Head of caudate nucleus (tissue), 42 donors: ENCODE measurements around the gene NFKBIB.

Experiments used
- DNase-seq, 42 donors: peaks; one replicate each; pipeline versions ENCODE4 v3.0.0 to v3.0.0-alpha.2; 2020 to 2021; ENCODE audit warnings: mixed read lengths in 7 of 42
- intact Hi-C: fragments of 100-400 bp; cut with DNase I; formaldehyde crosslinking; loops from one replicate; pipeline ENCODE4 v1.15.0; 2022

Gene NFKBIB

DNA sequence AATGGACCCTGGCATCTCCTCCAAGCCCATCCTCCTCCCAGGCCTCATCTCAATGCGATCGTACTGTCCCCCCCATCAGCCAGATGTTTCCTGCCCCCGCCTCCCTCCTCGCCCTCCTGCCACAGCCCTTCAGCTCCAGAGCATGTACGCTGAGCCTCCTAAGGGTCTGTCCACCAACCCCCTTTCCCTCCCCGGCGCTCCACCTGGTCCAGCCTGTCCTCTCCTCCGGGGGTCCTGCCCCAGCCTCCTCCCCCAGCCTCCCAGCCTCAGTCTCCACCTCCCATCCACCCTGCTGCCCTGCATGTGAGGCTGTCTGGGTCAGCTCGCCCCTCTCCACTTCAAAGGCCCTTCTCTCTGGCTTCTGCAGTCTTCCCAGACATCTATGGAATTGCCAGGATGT is 4.8 kb upstream of the NFKBIB start:
- peak in 1 of 42 donors; percentile 12 for DNase-seq
- intact Hi-C loops = loop anchor here (5.0 kb wide), 1 partner anchor 48 kb away; the partner anchor contains the start of gene HNRNPL

DNA sequence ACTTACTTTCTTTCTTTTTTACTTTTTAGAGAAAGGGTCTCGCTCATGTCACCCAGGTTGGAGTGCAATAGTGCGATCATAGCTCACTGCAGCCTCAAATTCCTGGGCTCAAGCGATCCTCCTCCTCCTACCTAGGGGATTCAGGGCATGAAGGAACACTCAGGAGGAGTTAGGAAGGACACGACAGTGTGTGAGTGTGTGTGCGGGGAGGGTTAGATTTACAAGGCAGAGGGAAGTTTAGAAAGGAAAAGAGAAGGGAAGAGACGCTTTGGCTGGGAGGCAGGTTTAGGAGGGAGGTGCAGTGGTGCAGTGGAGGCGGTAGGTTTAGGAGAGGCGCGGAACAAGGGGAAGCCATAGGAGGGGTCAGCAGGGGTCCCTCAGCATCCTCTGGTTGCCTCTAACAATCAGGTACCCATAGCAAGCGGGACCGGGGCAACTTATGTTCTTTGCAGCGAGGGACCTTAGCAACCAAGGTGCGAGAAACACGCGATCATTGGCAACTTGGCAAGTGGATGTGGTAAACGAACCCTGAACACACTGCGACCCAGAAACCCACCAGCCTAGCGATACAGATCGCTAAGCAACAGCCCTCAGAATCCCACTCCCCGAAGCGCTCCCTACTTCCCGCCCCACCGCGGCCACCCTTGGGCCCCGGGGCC is 852 bp upstream of the NFKBIB start:
- peak in 16 of 42 donors; percentile 8 to 46 (median 20) for DNase-seq
- intact Hi-C loops = loop anchor here (5.0 kb wide), 1 partner anchor 52 kb away; the partner anchor contains the start of gene HNRNPL

GRCh38 chr19:38900202-38900629 is 447 bp downstream of the NFKBIB start:
- intact Hi-C loops = no loop called here
- peak in 1 of 42 donors; percentile 81 for DNase-seq

DNA sequence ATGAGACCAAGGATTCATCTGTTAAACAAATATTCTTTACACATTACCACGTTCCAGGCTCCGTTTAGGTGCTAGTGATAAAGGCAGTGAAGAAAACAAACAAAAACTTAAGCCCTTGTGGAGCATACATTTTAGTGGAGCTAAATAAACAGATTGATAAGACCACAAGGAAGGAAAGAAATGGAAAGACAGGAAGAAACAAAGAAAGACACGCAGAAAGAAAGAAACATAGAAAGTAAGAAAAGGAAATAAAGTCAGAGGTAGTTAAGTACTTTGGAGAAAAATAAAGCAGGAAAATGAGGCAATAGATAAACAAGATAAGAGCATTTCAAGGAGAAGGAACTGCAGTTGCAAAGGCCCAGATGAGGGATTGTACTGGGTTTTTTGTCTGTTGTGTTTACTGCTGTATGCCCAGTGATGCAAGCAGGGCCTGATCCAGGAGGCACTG is 998 bp downstream of the NFKBIB start:
- no peak for DNase-seq
- intact Hi-C loops = no loop called here

DNA sequence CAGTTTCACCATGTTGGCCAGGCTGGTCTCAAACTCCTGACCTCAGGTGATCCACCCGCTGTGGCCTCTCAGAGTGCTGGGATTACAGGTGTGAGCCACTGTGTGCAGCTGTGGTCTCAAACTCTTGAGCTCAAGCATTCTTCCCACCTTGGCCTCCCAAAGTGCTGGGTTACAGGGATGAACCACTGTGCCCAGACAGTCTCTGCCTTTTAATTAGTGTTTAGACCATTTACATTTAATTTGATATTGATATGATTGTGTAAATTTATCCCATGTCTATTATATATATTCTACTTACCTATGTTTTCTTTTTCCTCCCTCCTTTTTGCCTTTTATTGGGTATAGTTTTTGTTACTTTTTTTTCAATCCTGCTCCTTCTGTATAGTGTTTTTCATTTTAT is 1.9 kb downstream of the NFKBIB start:
- intact Hi-C loops = no loop called here
- DNase-seq = no peak

GRCh38 chr19:38904581-38905539 is 5.1 kb downstream of the NFKBIB start:
- DNase-seq = no peak
- intact Hi-C loops = no loop called here

DNA sequence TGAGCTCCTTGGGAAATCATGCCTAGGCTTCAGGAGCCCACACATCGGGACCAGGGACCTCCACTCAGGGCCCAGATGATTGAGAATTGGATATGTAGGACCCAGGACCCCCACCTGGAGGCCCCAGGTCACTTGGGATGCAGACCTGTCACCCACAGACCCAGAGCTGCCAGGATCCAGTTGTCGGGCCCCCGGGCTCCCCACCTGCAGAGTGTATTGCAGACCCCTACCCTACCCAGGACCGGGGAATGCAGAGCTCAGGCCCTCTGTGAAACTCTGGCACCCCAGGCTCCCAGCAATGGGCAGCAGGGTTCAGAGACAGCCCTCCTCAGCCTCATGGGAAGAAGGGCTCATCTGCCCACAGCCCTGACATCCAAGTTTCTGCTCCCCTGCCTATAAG is 5.9 kb downstream of the NFKBIB start:
- DNase-seq = no peak
- intact Hi-C loops = no loop called here

DNA sequence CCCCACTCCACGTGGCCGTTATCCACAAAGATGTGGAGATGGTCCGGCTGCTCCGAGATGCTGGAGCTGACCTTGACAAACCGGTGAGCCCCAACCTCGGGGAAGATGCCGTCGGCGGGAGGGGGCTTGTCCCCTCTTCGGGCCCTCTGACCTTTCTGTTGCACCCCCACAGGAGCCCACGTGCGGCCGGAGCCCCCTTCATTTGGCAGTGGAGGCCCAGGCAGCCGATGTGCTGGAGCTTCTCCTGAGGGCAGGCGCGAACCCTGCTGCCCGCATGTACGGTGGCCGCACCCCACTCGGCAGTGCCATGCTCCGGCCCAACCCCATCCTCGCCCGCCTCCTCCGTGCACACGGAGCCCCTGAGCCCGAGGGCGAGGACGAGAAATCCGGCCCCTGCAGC is 7.5 kb downstream of the NFKBIB start:
- DNase-seq = no peak
- intact Hi-C loops = no loop called here

GRCh38 chr19:38907670-38908069 is 7.9 kb downstream of the NFKBIB start:
- DNase-seq = no peak
- intact Hi-C loops = no loop called here

GRCh38 chr19:38908911-38909310 is 9.1 kb downstream of the NFKBIB start:
- intact Hi-C loops = no loop called here
- DNase-seq = peak in 41 of 42 donors; percentile 16 to 90 (median 66)

DNA sequence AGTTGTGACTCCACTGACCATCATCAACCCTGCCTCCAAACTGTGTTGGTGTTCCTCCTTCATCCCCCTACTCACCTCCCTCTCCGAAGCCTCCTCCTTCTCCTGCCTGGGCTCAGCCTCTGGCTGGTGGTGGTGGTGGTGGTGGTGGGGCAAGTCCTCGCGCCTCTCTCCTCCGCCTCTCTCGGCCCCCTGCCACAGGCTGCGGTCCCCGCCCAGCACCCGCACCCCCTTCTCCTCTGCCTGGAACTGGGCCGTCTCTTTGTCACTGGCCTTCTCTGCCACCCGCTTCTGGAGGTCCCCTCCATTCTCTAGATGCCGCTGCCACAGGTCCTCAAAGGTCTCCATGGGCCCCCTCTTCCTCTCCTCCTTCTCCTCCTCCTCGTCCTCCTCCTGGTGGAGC is 10.7 kb downstream of the NFKBIB start:
- intact Hi-C loops = no loop called here
- DNase-seq = no peak

DNA sequence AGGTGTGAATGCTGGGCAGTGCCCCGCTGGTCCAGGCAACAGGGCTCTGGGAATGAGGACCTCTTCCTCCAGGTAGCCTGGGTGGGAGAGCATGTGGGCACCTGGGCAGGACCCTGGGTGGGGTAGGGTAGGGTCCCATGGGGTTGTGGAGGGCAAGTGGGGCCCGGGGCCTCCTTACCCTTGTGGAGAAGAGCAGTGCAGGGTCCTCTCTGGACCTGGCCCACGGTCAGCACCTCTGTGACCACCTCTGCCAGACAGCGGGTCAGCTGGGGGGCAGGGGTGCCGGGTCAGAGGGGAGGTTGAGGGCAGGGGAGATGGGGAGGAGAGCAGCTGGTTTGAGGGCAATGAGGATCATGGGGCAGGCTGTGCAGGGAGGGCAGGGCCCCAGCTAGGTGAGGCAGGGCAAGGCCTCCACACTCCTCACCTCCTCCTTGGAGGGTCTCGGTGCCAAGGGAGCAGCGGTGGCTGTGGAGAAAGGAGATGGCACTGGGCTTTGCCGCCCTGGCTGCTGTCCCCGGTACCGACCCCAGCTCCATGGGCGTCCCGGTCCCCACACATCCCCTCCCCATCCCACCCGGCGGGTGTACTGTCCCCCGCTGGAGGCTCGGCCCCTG is 11.7 kb downstream of the NFKBIB start:
- intact Hi-C loops = no loop called here
- no peak for DNase-seq

- intact Hi-C loops = no loop called here
- DNase-seq = no peak
Observed at GRCh38 chr19:38912600-38913514, 13.1 kb downstream of the NFKBIB start.

DNA sequence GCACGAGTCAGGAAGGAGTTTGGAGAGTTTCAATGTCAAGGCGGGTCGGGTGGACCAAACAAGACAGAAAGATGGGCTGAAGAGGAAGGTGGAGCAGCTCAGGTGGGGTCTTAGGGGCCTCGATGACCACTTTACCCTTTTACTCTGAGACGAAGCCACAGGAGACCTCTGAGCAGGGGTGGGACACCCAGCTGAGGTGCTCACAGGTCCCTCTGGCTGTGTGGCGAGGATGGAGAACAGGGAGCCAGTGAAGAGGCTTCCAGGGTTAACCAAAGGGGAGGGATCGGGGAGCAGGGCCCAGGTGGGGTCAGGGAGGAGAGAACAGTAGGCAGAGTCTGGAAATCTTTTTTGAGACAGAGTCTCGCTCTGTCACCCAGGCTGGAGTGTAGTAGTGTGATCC is 14.2 kb downstream of the NFKBIB start:
- DNase-seq = no peak

DNA sequence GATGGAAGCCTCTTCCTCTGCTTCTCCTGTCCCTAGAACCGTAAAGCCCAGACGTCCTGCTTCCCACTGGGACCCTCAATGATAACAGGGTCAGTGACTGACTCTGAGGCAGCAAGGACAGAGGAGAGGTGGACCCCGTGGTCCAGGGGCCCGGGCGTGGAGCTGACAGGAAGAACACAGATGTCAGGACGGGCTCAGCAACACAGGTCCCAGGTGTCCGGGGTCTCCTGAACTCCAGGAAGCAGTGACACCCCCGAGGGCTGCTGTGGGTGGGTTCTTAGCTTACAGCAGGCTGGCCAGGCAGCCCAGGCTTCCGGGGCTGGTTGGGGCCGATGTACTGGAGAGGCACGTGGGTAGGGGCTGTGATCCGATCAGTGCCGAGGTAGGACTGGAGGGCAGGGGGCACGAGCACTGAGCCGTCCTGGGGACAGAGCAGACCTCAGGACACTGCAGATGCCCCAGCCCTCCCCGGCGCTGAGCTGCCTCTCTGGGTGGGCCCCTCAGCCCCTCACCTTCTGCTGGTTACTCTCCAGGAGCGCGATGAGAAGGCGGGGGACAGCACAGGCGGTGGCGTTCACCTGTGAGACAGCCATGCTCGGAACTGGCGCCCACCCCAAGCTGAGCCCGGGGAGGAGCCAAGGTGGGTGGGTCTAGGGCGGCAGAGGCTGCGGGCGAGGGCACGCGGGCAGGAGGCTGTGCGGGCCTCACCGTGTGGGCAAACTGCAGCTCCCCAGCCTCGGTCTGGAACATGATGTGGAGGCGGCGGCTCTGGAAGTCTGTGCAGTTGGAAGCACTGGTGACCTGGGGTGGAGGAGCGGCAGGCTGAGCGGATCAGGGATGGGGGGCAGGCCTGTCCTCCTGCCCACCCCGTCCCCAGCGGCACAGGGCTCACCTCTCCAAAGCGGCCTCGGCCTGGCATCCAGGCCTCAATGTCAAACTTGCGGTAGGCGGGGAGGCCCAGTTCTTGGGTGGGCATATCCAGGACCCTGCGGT is 15.9 kb downstream of the NFKBIB start:
- intact Hi-C loops = no loop called here
- no peak for DNase-seq

More for the DNA sequence above, 14.2 kb downstream of the NFKBIB start:
- intact Hi-C loops = no loop called here

GRCh38 chr19:38917516-38917915 is 17.7 kb downstream of the NFKBIB start:
- intact Hi-C loops = no loop called here
- no peak for DNase-seq

- DNase-seq = no peak
- intact Hi-C loops = no loop called here
Observed at GRCh38 chr19:38917921-38918491, 18.2 kb downstream of the NFKBIB start.
